NCI-H446 treated with DMSO at 0.1 percent for 48 hours (cell line): ENCODE measurements around the gene MCUR1.
A peak's percentile ranks its signal among the peaks of the same experiment; 100 is the strongest.
"Not testable (repeated sequence)": the region's sequence is repeated elsewhere in the genome, so short reads cannot be mapped to it uniquely, and the experiment has no call there.

Experiments
- DNase-seq: peaks from one replicate; lab custom pipeline; 2025; lab: John Stamatoyannopoulos, UW

Gene MCUR1

DNA sequence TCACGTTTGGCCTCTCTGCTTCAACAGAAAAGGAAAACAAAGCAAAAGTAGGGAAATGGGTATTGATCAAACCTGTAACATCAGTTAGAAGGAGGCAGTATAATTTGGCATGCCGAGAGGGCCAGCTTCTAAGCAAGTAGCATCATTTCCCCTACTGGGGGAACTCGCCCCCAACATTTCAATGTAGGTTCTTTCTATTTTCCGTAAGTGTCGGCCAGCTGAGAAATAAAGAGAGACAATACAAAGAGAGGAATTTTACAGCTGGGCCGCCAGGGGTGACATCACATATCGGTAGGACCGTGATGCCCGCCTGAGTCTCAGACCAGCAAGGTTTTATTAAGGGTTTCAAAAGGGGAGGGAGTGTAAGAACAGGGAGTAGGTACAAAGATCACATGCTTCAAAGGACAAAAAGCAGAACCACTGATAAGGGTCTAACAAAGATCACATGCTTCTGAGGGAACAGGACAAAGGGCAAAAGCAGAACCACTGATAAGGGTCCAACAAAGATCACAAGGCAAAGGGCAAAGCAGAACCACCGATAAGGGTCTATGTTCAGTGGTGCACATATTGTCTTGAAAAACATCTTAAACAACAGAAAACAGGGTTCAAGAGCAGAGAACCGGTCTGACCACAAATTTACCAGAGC lies 14.4 kb upstream of the MCUR1 start:
- not testable (repeated sequence) for DNase-seq

DNA sequence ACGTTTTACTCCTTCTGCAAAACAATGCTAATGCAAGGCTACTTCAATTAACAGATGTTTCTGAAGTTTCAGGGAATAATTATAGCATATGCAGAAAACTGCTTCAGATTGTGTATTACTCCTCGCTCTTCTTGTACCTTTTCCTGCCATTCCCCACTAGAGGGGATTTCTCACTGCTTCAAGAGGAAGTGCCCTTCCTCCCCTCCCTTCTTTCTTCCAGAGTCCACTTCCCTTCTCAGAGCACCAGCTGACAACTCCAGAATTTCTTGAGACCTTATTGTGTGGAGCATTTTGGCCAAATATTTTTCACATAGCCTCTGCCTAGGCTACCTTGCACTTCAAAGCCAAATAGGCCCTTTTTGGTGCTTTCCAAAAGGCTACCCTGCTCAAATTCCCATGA lies 12.7 kb upstream of the MCUR1 start:
- DNase-seq: no peak

DNA sequence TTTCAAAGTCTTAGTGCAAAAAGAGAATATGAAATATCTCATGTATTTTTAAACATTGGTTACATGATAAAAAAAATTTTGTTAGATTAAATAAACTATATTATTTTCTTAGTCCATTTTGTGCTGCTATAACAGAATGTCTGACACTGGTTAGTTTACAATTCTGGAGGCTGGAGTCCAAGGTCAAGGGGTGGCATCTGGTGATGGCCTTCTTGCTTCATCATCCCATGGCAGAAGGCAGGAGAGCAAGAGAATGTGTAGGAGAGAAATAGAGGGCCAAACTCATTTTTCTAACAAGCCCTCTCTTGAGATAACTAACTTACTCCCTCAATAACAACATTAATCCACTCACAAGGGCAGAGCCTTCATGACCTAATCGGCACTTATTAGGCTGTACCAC lies 11.5 kb upstream of the MCUR1 start:
- no peak for DNase-seq

DNA sequence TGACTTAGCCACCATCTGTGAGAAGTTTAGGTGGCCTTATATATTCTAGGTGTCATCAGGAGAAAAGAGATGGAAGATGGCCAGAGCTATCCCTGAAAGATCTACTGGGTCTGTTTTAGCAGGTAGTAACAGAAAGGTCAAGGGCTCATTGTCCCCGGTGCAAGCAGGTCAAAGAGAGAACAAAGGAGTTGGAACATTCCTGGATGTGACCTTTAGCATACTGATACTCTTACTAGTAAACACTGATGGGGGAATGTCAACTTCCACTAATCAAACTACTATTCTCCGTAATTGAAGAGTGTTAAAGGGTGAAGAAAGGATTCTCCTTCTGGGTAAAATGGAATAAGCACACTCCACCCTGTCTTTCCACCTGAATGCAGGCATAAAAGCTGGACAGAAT lies 4.0 kb upstream of the MCUR1 start:
- no peak for DNase-seq

DNA sequence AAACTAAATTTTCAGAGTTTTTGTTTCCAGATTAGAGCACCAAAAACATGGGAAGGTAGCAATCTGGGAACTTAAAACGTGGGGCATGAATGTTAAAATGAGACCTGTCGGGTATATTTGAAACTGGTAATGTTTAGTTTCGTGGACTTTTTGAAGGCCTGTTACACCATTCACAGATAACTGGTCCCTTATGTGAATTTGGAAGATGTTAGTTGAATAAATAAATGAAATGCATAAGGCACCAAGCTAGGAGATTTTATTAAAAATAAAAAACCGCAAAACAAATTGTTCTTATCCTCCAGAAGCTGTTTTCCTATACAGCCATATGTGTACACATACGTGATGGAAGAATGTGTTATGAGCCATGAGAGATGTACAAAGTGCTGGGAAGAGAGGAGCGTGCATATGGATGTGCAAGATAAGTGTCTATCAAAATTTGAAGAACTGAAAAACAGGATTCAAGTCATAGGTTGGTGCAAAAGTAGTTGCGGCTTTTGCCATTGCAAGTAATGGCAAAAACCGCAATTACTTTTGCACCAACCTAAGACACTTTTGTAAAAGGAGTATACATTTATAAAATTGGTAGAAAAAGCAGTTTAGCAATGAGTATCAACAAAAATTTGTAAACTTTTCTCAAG lies 700 bp upstream of the MCUR1 start:
- no peak for DNase-seq

DNA sequence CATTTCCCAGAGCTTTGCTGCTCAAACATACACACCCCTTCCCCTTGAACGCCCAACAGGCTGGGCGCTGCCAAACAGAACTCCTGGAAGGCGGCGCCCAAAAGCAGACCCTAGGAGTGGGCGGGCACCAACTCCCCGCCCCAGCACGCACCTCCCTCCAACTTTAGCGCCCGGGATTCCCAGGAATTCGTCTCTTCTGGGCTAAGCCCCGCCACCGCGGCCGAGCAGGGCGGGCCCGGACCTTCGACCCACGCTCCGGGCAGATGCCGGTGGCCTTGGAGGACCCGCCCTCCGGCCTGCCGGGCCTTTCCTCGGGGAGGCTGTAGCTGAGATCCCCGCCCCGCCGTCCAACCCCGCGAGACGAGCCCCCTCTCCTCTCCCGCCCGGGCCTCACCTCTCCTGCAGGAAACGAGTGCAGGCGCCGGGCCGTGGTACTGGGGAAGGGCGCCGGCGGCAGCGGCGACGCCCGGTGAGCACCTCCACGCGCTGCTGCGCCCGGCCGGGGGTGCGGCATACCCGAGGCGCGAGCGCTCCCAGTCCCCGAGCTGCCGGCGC lies 659 bp downstream of the MCUR1 start:
- DNase-seq: peak; percentile 51

DNA sequence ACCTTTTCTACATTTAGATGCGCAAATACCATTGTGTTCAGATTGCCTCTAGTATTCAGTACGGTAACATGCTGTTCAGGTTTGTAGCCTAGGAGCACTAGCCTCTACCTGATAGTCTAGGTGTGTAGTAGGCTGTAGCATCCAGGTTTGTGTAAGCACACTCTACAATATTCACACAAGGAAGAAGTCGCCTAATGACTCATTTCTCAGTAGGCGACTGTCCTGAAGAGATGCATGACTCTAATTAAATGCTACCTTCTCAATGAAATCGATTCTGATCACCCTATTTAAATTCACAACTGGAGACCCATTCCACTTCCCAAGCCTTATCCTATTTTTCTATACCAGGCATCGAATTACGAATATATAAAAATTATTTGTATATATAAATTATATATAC lies 1.3 kb downstream of the MCUR1 start:
- no peak for DNase-seq

DNA sequence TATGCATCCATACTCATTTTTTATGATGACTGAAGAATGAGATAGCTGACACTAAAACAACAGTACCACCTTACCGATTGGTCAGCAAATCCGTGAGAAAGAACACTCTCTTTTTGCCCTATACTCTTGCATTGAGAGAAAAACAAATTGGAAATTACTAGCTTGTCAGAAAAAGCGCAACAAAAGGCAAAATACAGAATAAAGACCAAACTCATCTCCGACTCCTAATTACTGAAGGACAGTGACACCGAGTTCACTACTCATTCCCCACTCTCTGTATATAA lies 2.1 kb downstream of the MCUR1 start:
- no peak for DNase-seq

DNA sequence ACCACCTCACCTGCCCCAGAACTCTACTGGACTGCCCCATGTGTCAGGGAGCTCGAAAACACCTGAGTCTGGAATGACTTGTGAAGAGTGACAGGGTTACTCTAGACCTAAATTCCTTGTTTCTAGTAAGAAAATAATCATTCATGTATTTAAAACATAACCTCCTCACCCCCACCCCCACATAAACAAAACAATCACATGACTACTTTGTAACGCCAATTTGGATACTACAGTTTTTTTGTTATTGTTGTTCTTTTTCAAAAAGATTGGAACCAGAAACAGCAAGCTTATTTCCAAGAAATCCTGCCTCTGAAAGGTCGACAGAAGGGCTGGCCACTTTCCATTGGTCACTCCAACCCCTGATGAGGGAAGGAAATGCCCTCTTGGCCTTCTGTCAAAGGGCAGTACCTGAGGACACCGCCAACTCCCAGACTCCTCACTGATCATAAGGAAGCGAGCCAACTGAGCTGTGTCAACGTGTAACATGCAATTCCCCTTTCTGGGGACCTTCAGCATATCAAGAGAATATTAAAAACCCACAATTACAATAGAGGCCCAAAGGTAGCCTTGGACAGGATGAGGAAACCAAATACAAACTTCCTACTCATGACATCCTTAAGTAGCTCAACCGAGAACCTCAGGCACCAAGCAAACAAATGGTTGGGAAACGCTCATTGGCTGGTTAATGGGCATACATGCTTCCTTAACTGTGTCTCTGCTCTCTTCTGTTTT lies 2.6 kb downstream of the MCUR1 start:
- no peak for DNase-seq

DNA sequence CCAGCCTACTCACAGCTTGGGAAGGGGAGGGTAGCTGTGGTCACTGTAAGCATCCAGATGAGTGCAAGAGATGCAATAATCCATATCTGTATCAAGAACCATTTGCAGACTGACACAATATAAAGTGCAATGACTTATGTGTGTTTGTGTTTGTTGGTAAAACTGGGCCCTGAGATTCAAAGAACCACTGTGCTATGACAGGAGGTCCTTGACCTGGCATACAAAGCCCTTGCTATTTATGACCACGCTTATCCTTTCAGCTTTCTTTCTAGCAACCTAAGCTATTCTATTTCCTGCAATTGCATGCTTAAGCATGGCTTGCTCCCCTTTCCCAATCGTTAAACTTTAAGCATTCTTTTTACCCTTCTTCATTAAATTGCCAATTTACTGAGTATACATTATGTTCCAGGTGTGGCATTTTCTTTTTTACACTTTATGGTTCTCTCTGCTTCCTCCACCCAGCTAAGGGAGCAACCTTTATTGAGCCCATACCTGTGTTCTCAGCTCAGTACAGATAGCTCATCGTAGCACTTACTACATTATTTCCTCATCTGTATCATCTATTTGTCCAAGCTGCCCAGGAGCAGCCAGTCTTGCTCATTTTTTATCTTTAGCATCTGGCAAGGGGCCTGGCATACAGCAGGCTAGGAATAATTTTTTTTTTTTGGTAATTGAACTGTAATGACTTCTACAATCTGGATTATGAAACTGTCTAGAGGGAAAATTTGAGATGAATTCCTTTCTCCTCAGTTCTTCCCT lies 3.5 kb downstream of the MCUR1 start:
- peak; percentile 4 for DNase-seq

DNA sequence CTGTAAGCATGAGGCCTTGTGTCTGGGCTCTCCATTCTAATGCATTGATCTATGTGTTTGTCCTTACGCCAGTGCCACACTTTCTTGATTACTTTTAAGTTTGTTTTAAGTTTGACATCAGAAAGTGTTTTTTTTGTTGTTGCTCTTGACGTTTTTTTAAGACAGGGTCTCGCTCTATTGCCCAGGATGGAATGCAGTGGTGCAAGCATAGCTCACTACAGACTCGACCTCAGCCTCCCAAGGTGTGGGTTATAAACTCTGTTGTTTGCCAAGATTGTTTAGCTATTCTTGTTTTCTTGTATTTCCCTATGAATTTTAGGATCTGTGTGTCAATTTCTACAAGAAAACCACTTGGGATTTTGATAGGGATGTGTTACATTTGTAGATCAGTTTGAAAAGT lies 5.6 kb downstream of the MCUR1 start:
- no peak for DNase-seq

DNA sequence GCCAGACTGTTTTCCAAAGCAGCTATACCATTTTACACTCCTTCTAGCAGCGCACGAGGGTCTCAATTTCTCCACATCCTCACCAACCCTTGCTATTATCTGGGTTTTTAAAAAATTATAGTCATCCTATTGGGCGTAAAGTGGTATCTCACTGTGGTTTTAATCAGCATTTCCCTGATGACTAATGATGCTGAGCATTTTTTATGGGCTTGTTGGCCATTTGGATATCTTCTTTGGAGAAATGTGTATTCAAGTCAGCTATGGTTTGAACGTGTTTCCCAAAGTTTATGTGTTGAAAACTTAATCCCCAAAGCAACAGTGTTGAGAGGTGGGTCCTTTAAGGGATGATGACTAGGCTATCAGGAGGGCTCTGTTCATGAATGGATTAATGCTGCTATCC lies 6.7 kb downstream of the MCUR1 start:
- no peak for DNase-seq

DNA sequence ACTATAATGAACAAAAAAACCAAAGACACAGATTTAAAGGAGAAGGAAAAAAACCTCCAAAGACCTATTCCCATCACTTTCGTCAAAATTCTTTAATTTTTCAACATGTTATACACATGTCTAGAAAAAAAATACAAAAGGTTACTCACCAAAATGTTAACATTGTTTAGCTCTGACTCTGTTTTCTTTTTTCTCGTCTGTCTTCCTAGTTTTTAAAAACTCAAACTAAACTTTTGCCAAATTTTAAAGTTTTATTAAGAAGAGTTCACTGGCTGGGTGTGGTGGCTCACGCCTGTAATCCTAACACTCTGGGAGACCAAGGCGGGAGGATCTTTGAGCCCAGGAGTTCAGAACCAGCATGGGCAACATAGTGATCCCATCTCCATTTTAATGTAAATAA lies 10.8 kb downstream of the MCUR1 start:
- no peak for DNase-seq

DNA sequence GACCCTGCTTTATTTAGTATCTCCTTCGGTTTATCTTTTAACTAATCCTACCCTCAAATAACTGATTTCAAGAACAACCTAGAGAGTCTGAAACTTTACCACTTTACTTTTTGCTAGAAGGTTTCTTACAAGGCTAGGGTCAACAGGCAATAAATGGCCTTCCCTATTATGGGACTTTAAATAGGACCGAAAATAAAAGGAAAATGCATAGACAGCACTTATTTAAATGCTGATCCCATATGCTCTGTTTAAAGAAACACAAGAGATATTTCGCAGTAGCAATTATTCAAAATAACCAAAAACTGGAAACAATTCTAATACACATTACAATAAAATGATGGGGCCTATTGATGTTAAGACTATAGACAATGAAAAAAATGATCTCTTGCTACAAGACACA lies 13.7 kb downstream of the MCUR1 start:
- no peak for DNase-seq

DNA sequence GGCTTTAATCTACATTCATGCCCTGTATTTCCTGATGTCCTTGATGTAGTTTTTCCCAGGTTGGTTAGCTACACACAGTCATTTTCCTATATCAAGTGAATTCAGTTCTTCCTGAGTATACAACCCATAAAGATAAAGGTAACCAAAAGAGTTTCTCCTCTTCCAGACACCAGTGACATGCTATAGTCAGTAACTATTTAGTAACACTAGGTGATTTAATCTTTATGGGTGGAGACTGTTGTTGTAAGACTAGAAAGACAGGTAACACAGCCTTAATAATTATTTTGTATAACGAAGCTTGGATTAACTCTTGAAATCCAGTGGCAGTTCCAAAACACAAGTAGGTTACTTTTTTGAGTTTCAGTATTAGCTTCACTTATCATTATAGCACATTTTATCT lies 17.6 kb downstream of the MCUR1 start:
- DNase-seq: no peak

DNA sequence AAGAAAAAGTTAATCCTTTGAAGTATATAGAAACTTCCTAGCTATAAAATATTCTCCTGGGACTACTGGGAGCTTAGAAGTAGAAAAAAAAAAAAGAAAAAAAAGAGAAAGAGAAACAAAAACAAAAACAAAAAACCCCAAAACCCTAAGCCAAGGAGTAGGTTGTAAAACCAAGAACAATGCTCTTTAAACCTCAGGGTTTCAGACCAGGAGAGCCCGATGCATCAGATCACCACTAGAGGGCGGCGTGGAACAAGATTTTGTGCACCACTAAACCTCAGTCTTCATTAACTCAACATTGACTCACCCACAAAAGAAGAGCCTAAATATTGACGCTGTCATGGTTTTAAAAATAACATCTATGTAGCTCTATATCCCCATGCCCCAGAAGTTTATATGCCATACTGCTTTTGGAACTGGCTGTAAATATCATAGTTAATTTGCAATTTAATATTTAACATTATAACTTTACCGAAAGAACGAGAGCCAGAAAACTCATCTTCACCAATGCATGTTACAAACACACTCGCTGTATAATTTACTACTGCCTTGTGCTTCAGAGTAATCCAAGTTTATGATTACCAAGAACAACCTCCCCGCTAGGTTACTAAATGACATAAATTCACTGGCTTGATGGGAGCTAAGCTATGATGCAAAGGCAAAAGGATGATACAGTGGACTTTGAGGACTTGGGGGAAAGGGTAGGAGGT lies 19.2 kb downstream of the MCUR1 start:
- DNase-seq: peak; percentile 52

DNA sequence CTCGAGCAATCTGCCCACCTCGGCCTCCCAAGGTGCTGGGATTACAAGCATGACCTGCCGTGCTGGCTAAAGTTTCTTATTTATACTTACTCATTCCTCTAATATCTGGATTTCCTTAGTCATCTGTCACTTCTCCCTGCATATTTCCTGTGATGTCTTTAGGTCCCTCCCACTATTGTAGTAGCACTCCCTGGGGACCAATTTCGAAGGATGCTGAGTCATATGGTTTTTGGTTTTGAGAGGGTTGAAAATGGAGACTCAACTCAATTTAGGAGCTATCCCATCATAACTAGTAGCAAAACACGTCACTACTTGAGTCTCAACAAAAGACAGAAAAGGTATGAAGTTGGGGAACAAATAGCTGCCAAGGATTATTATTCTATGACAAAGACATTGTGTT lies 20.2 kb downstream of the MCUR1 start:
- DNase-seq: no peak

DNA sequence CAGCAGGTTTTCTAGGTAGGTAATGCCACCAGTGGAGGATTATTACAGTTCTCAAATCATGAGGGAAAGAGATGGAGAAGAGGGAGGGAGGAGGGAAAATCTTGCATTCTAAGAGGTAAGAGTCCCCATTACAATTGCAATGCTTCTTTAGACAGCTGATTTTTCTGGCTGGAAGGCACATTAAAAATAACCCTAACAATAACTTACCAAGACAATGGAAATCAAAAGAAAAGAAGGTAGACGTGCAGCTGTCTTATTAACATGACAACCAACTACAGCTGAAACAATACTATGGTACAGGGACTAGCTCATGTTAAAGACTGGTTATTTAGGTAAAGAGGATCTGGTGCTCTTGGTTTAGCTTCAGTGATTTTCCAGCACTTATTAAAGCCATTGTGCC lies 24.6 kb downstream of the MCUR1 start:
- DNase-seq: no peak

DNA sequence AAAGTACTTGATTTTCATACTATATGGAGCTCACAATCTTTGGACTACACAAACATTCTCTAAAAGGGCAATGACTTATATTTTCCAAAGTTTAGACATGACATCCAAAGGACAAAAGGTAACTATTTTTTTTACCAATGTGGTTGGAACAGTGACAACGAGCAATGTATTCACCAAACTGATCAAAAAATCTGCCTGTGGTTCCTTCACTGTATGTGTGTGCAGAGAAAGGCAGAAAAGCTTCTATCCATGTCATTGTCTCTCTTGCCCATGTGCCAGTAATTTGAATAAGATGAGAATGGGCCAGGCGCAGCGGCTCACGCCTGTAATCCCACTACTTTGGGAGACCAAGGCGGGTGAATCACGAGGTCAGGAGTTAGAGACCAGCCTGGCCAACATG lies 25.5 kb downstream of the MCUR1 start:
- no peak for DNase-seq

DNA sequence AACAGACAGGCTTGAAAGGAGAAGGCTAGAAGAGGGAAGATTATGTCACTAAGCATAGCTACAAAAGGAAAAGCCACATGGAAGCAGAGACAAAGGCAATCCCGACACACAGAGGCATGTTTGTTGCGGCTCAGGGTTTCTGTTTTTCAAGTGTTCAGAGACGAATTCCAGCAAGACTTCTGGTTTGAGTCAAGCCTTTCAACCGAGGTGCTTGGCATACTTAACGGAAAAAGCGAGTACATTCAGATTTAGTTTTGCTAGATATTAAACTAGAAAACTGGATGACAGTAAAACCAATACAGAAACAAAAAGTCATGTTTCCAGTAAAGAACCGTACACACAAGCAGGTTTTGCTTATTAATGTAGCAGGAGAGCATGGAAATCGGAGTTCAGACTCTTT lies 27.2 kb downstream of the MCUR1 start:
- DNase-seq: no peak

DNA sequence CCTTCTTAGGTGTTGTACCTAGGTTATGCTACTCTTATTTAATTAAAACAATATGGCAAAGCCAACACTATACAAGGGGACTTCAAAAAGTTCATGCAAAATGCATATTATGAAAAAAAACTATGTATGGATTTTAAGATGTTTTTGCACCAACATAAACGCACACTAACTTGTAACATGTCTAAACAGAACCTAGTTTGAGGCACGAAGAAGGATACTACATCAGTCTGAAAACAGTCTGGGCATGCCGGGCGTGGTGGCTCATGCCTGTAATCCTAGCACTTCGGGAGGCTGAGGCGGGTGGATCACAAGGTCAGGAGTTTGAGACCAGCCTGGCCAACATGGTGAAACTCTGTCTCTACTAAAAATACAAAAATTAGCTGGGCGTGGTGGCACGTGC lies 34.2 kb downstream of the MCUR1 start:
- not testable (repeated sequence) for DNase-seq

DNA sequence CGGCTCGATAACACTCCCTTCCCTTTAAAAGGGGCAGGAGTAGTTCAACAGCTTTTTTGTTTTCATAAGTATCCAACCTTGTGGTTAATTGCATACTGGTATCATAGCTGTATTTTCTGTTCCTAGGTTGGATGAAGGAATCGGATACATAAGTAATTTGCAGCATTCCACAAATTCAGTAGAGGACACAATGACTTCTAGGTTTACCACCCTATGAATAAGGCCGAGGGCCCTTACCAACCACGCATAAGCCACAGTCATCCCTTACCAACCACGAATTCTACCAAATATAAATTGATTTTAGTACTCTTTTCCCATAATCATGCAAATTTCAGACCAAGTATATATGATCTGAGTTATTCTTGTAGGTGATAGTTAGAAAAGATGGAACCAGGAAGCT lies 36.3 kb downstream of the MCUR1 start:
- DNase-seq: no peak
